SU-DHL-6 (cell line): ENCODE data around the gene TLR10.

Source experiments
- EZH2phosphoT487 ChIP-seq: fragments of 200-600 bp; sonication (generic), shearing (Covaris generic); conservative IDR thresholded peaks from 2 replicates; pipeline ENCODE4 v1.6.1; 2018; ENCODE audit warnings: mild to moderate bottlenecking, antibody characterized with exemption, low read length, moderate library complexity, mixed read lengths
- TF ChIP-seq, protein P1 (sequence below): fragments of 200-600 bp; sonication (generic); IDR thresholded peaks from one replicate; pipeline ENCODE4 v1.5.1; 2017; ENCODE audit warnings: antibody characterized with exemption, mild to moderate bottlenecking, low read length, moderate library complexity; ENCODE audit not compliant: insufficient read depth, poor library complexity, severe bottlenecking

DNA sequence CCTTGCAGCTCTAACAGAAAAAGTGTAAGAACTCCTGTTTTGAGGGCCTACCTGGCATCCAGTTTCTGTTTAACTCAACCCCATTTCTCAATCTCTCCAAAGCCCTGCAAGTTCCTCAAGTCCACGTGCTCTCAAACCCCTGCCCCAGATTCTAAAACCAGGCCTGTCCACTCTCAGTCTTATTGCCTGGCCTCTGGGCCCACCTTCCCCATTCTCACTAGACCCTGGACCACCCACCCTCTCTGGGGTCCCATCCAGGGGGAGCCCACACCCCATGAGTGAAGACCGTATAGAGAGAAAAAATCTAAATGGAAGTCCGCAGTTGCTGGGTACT lies 58.3 kb downstream of the TLR10 start:
- TF ChIP-seq, protein P1, sequence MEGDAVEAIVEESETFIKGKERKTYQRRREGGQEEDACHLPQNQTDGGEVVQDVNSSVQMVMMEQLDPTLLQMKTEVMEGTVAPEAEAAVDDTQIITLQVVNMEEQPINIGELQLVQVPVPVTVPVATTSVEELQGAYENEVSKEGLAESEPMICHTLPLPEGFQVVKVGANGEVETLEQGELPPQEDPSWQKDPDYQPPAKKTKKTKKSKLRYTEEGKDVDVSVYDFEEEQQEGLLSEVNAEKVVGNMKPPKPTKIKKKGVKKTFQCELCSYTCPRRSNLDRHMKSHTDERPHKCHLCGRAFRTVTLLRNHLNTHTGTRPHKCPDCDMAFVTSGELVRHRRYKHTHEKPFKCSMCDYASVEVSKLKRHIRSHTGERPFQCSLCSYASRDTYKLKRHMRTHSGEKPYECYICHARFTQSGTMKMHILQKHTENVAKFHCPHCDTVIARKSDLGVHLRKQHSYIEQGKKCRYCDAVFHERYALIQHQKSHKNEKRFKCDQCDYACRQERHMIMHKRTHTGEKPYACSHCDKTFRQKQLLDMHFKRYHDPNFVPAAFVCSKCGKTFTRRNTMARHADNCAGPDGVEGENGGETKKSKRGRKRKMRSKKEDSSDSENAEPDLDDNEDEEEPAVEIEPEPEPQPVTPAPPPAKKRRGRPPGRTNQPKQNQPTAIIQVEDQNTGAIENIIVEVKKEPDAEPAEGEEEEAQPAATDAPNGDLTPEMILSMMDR: no peak
- no peak for TF ChIP-seq EZH2phosphoT487
